Smooth muscle cell (in vitro differentiated cells): ENCODE data around the gene AGPAT4. TPM values are rescaled to one million over a fixed set of nuclear protein-coding genes. Genes with fewer than 3 reads are reported as not detected.

Experiments
- DNase-seq: peaks from one replicate; lab custom pipeline; 2025; ENCODE audit not compliant: unreplicated experiment; lab: John Stamatoyannopoulos, UW
- H2AFZ ChIP-seq: fragments of 200-600 bp; sonication (generic); 2 replicates; pipeline ENCODE4 v1.6.0; 2016; ENCODE audit warnings: antibody characterized with exemption, low read depth, mild to moderate bottlenecking
- H3F3A ChIP-seq: fragments of 200-600 bp; sonication (generic); 2 replicates; pipeline ENCODE4 v1.6.0; 2017; ENCODE audit warnings: antibody characterized with exemption, low read depth
- H3K27ac ChIP-seq: fragments of 200-600 bp; sonication (generic); 2 replicates; pipeline ENCODE4 v1.5.1; 2016; ENCODE audit warnings: low read depth, mild to moderate bottlenecking
- H3K27me3 ChIP-seq: fragments of 200-600 bp; sonication (generic); 2 replicates; pipeline ENCODE4 v1.6.1; 2016; ENCODE audit warnings: low read depth, mild to moderate bottlenecking
- H3K36me3 ChIP-seq: fragments of 200-600 bp; sonication (generic); 2 replicates; pipeline ENCODE4 v1.5.1; 2016; ENCODE audit warnings: low read depth
- H3K4me1 ChIP-seq: fragments of 200-600 bp; sonication (generic); 2 replicates; pipeline ENCODE4 v1.5.1; 2016; ENCODE audit warnings: low read depth
- H3K4me2 ChIP-seq: fragments of 200-600 bp; sonication (generic); 2 replicates; pipeline ENCODE4 v1.6.0; 2016; ENCODE audit warnings: mild to moderate bottlenecking
- H3K4me3 ChIP-seq: fragments of 200-600 bp; sonication (generic); 2 replicates; pipeline ENCODE4 v1.5.1; 2016; ENCODE audit warnings: mild to moderate bottlenecking
- H3K79me2 ChIP-seq: fragments of 200-600 bp; sonication (generic); 2 replicates; pipeline ENCODE4 v1.6.0; 2016; ENCODE audit warnings: low read depth, mild to moderate bottlenecking
- H3K9ac ChIP-seq: fragments of 200-600 bp; sonication (generic); 2 replicates; pipeline ENCODE4 v1.6.0; 2016; ENCODE audit warnings: low read depth
- H3K9me3 ChIP-seq: fragments of 200-600 bp; sonication (generic); replicated peaks from 2 replicates; pipeline ENCODE4 v1.5.1; 2016; ENCODE audit warnings: low read depth
- H4K20me1 ChIP-seq: fragments of 200-600 bp; sonication (generic); 2 replicates; pipeline ENCODE4 v1.6.0; 2016; ENCODE audit warnings: low read depth
- CTCF ChIP-seq: fragments of 200-600 bp; sonication (generic); IDR thresholded peaks from 2 replicates; pipeline ENCODE4 v1.5.1; 2017; ENCODE audit warnings: borderline replicate concordance, mild to moderate bottlenecking, antibody characterized with exemption; ENCODE audit not compliant: insufficient read depth, poor library complexity, severe bottlenecking
- WGBS: methylation state at CpG from one replicate; pipeline ENCODE4 v1.1.7; 2016; ENCODE audit warnings: low lambda C conversion rate; 5-methylcytosine and 5-hydroxymethylcytosine counted together
- polyA plus RNA-seq: library from polyadenylated mRNA; unstranded; fragments of >200 nt; fragmentation: Nextera tagmentation; extraction: Ambion mirVana; gene quantifications from 2 replicates; pipeline ENCODE4 v1.2.1, GENCODE V29; 2016
- total RNA-seq: library from RNA; depleted of rRNA; stranded (reverse); fragments of >200 nt; gene quantifications from 2 replicates; pipeline ENCODE4 v1.2.3, GENCODE V29; 2014

Gene AGPAT4
- total and polyA plus RNA-seq, 2 experiments from 2014 or later: 51.4 to 51.8 TPM

- Histone ChIP-seq H4K20me1 (peaks cover 30% of the 10 kb centered on the region), H3K4me1 (no peaks in the 10 kb centered on the region), H3K9ac (no peak overlapping the region), H3K27me3 (no peaks in the 10 kb centered on the region), H3K4me3 (no peak overlapping the region), H2AFZ (no peak overlapping the region), H3K79me2 (peaks cover 16% of the 10 kb centered on the region), H3K36me3 (no peaks in the 10 kb centered on the region), H3K4me2 (no peak overlapping the region), H3K9me3 (no peaks in the 10 kb centered on the region), H3F3A (no peaks in the 10 kb centered on the region), H3K27ac (no peak overlapping the region)
- no peak for DNase-seq
- peak; percentile 35 for TF ChIP-seq CTCF
- WGBS: 98% methylated on average over 18 of the region's 18 CpGs
Observed at GRCh38 chr6:161152907-161153662, 120.8 kb downstream of the AGPAT4 start.

DNA sequence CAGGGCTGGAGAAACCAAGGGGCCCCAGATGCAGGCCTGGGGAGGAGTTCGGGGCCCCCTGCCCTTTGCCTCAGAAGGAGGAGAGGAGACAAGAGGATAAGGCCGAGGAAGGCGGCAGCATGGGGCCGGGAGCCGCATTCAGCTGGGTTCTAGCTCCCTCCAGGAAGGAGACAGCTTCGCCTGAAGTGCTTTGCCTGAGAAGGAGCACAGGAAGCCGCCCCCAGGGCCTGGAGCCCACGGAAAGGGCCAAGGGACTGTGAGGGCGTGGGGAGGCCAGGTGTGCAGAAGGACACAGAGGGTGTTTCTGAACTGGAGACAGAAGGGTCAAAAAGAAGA is 121.4 kb downstream of the AGPAT4 start:
- Histone ChIP-seq H3K27ac (no peak overlapping the region), H3K9me3 (no peaks in the 10 kb centered on the region), H3K4me2 (no peak overlapping the region), H3K4me1 (no peaks in the 10 kb centered on the region), H2AFZ (no peak overlapping the region), H3F3A (no peaks in the 10 kb centered on the region), H3K4me3 (no peak overlapping the region), H3K9ac (no peak overlapping the region), H3K79me2 (peaks cover 11% of the 10 kb centered on the region), H3K27me3 (no peaks in the 10 kb centered on the region), H3K36me3 (no peaks in the 10 kb centered on the region), H4K20me1 (peaks cover 26% of the 10 kb centered on the region)
- WGBS: 93% methylated on average over 9 of the region's 9 CpGs
- TF ChIP-seq CTCF: no peak
- DNase-seq: no peak

DNA sequence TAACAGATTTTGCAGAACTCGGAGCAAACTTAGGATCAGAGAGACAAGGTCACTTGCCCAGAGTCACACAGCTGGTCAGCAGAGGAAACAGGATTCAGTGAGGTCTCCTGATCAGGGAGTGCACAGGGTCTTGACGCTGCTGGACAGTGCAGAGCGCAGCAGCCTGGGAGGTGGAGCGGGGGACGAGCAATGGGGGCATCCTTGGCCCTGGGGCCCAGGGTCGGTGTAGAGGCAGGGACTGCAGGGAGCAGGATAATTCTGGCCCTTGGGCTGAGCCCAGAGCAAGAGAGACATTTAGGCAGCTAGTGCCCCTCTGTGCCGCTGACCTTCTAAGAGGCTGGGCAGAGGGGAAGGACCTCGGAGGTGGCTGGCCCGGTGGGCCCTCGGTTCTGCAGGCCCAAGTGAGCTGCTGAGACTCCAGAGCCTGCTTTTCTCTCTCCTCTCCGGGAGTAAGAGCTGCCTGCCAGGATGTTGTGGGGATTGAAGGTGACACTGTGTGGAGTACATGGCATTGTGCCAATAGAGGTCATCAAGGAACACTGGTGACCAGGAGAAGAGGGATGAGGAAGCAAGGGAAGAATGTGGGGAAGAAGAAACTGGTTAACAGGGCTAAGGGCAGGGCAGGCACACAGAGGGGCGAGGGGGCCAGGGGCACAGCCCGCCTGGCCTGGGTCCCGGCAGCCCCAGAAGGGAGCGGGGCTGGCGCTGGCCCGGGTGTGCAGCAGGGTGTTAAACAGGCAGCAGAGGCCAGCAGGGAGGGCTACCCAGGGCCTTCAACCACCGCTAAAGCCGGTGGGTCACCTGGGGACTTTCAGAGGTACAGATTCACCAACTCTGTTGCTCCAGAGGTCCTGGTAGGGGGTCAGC is 122.0 kb downstream of the AGPAT4 start:
- peaks cover 24% of the 10 kb centered on the region for H4K20me1 ChIP-seq
- H3K4me2 ChIP-seq: no peak overlapping the region
- no peaks in the 10 kb centered on the region for H3F3A ChIP-seq
- over 99% methylated on average over 19 of the region's 19 CpGs for WGBS
- no peak for TF ChIP-seq CTCF
- H2AFZ ChIP-seq: no peak overlapping the region
- peaks cover 8% of the 10 kb centered on the region for H3K79me2 ChIP-seq
- H3K4me3 ChIP-seq: no peak overlapping the region
- no peak overlapping the region for H3K27ac ChIP-seq
- no peaks in the 10 kb centered on the region for H3K36me3 ChIP-seq
- no peaks in the 10 kb centered on the region for H3K27me3 ChIP-seq
- no peak for DNase-seq
- no peaks in the 10 kb centered on the region for H3K4me1 ChIP-seq
- H3K9me3 ChIP-seq: no peaks in the 10 kb centered on the region
- no peak overlapping the region for H3K9ac ChIP-seq
